ENCODE data around the gene RABL6.
"Not testable (repeated sequence)": the region's sequence is repeated elsewhere in the genome, so short reads cannot be mapped to it uniquely, and the experiment has no call there.

DNA sequence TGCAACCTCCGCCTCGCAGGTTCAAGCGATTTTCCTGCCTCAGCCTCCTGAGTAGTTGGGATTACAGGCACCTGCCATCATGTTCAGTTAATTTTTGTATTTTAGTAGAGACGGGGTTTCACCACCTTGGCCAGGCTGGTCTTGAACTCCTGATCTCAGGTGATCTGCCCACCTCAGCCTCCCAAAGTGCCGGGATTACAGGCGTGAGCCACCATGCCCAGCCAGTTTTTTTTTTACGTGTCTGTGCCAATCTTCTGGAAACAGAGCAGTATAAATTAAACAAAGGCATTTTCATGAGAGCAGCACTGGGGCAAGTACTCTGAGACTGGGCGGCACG is 75.2 kb downstream of the RABL6 start:
- not testable (repeated sequence) for TF ChIP-seq POLR2AphosphoS5 (IDR thresholded peaks at IDR 0.05; ENCODE audit: borderline replicate concordance, low read depth, low read length); EZH2 (IDR thresholded peaks at IDR 0.05); FOXP2 (optimal IDR thresholded peaks at IDR 0.05; ENCODE audit: control extremely low read depth, extremely low read length, insufficient read depth)

Measured in SK-N-MC (cell line).